ENCODE results near the gene KRTAP5-9.

- no peak for TF ChIP-seq CTCF (IDR thresholded peaks at IDR 0.05; ENCODE audit: low read depth, low read length, poor library complexity, severe bottlenecking)
- no peak for TF ChIP-seq EZH2phosphoT487 (IDR thresholded peaks at IDR 0.05; ENCODE audit: borderline replicate concordance, low read length)
These were observed 34.2 kb downstream of the KRTAP5-9 start, which contains the start of gene KRTAP5-11 for GRCh38 chr11:71582309-71582895.
